Ovary (tissue), 3 donors: ENCODE measurements around the gene SREBF2.

Experiments used
- CTCF ChIP-seq, 3 donors: fragments of 450-650 bp in 2 of 3; fragments of 200-600 bp in 1 of 3; IDR thresholded peaks; one replicate each; pipeline versions ENCODE4 v1.5.1 to v1.8.0; 2016 to 2022; ENCODE audit warnings: antibody characterized with exemption in 3 of 3, mild to moderate bottlenecking in 1 of 3
- EP300 ChIP-seq: sonication (generic); formaldehyde crosslinking; IDR thresholded peaks from one replicate; pipeline ENCODE4 v1.6.1; 2017; ENCODE audit warnings: antibody characterized with exemption
- POLR2A ChIP-seq: fragments of 450-650 bp; IDR thresholded peaks from one replicate; pipeline ENCODE4 v1.6.1; 2017; ENCODE audit warnings: antibody characterized with exemption, mild to moderate bottlenecking, moderate library complexity
- donor health status: DM: no; HTN: no; CAD: no.

GRCh38 chr22:41816241-41816640 is 16.7 kb upstream of the SREBF2 start:
- no peak for TF ChIP-seq CTCF (IDR thresholded peaks at IDR 0.05)
- no peak for TF ChIP-seq POLR2A
- TF ChIP-seq EP300, result no peak
